GM18867 (cell line): ENCODE data around the gene MEX3D.

Experiments
- ATAC-seq: cut with Tn5 transposase; IDR thresholded peaks from one replicate; pipeline ENCODE4 v1.9.1; 2021; ENCODE audit warnings: mild to moderate bottlenecking, moderate library complexity; ENCODE audit not compliant: unreplicated experiment

MEX3D gene

GRCh38 chr19:1505991-1506881 lies 61.9 kb downstream of the MEX3D start:
- no peak for ATAC-seq

- no peak for ATAC-seq
Observed at GRCh38 chr19:1505012-1505411, 63.1 kb downstream of the MEX3D start.
